Measurements from ENCODE around the gene SEPSECS. TPM values are rescaled to one million over a fixed set of nuclear protein-coding genes. Genes with fewer than 3 reads are reported as not detected.
A peak's percentile ranks its signal among the peaks of the same experiment; 100 is the strongest.

The SEPSECS gene
- polyA plus RNA-seq (2013, experiment 1 of 2) = 9.1 TPM
- 9.0 TPM for polyA plus RNA-seq (2013, experiment 2 of 2)

DNA sequence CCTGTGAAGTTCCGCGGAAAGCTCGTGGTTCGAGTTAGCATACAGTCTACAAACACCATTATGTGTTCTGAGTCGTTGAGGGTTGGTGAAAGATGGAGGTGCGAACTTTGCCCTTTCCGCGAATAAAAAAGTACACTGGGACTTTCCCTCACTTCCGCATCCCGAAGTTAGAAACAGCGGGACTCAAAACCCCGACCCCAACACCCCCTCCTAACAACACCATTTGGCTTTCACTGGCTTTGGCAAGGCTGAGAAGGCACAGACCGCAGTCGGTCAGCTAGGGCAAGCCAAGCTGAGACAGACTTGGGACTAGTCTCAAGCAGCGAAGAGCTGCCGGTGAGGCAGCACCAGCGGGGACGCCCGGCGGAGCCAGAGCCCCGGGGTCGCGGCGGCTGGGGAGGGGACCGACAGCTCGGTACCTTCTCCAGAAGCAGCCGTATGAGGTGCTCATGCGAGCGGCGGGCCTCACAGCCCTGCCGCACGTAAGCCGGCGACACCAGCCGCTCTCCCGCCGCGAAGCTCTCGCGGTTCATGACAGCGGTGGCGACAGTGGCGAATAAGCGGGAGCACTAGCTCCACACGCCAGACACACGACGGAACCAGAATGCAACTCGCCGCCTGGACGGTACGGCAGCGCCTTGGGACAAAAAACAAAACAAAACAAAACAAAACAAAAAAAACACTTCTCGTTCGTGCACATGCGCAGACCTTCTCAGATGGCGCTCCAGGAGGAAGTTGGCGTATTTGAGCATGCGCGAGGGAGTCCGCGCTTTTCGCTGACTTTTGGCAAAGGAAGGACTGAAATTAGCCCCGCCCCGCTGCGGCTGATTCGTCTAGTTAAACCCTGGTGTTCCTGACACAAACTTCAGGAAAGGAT lies at the start of gene SEPSECS:
Gene SEPSECS, minus strand, starts transcription at position 613 of the 877 bp plus-strand sequence. Its CDS starts 80 bp downstream, at position 533.
- no peaks in the 10 kb centered on the region for H3K9me3 ChIP-seq (ENCODE audit: control insufficient read depth, low read length)
- 0 to 1% methylated on average over 49 to 56 of the region's 66 CpGs for WGBS, 2 experiments (ENCODE audit: insufficient coverage in 2 of 2)
- H3K36me3 ChIP-seq (ENCODE audit: control insufficient read depth, insufficient read depth, low read length) = peaks cover 4% of the 10 kb centered on the region
- peak within 1 kb of the TSS; percentile 62 for H3K4me3 ChIP-seq (ENCODE audit: extremely low read depth, insufficient read depth, low read length, poor library complexity, severe bottlenecking)
- peak within 1 kb of the TSS; percentile 90 for H3K27ac ChIP-seq (ENCODE audit: low read depth, low read length, severe bottlenecking)
- no peaks in the 10 kb centered on the region for H3K4me1 ChIP-seq (ENCODE audit: control insufficient read depth, insufficient read depth, low read length, poor library complexity, severe bottlenecking)

DNA sequence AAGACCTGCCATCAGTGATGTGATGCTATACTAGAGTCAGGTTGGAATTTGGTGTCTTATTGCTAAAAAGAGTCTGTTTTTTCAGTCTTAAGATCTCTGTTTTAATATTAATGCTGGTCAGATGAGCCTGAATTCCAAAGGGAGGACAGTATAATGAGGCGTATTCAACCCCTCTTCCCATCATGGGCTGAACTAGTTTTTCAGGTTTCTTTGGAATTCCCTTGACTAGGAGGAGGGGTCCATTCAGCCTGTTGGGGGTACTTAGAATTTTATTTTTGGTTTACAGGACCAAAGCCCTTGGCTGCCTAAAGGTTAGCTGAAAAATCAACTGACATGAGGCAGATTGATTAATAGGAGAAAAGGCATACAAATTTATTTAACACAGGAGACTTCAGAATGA lies 49.5 kb upstream of the SEPSECS start:
- WGBS, 2 experiments (ENCODE audit: insufficient coverage in 2 of 2) = no CpG with 5 or more reads among the region's 1 CpG

DNA sequence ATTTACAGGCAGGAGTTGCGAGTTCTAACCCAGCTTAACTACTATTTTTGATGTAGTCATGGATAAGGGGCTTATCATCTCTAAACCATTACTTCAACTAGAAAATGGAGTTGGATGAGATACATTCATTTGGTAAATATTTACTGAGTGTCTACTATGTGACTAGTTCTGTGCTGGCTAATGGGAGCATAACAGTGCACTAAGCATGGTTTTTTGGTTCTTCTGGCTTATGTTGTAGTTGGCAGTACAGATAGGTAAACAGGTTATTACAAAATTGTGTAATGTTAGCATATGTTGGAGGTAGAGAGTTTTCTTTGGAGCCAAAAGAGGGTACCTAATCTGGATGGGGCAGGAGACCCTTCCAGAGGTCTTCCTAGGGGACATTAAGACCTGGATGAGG lies 47.7 kb upstream of the SEPSECS start:
- no peaks in the 10 kb centered on the region for H3K36me3 ChIP-seq (ENCODE audit: control insufficient read depth, insufficient read depth, low read length)
- H3K27ac ChIP-seq (ENCODE audit: low read depth, low read length, severe bottlenecking) = no peak overlapping the region
- no peaks in the 10 kb centered on the region for H3K9me3 ChIP-seq (ENCODE audit: control insufficient read depth, low read length)
- H3K4me1 ChIP-seq (ENCODE audit: control insufficient read depth, insufficient read depth, low read length, poor library complexity, severe bottlenecking) = peaks cover 5% of the 10 kb centered on the region
- no CpG with 5 or more reads among the region's 1 CpG for WGBS, 2 experiments (ENCODE audit: insufficient coverage in 2 of 2)
- H3K4me3 ChIP-seq (ENCODE audit: extremely low read depth, insufficient read depth, low read length, poor library complexity, severe bottlenecking) = no peak overlapping the region

More for the DNA sequence above, 49.5 kb upstream of the SEPSECS start:
- Histone ChIP-seq H3K9me3 (ENCODE audit: control insufficient read depth, low read length) (no peaks in the 10 kb centered on the region), H3K4me1 (ENCODE audit: control insufficient read depth, insufficient read depth, low read length, poor library complexity, severe bottlenecking) (no peaks in the 10 kb centered on the region), H3K36me3 (ENCODE audit: control insufficient read depth, insufficient read depth, low read length) (no peaks in the 10 kb centered on the region), H3K4me3 (ENCODE audit: extremely low read depth, insufficient read depth, low read length, poor library complexity, severe bottlenecking) (no peak overlapping the region), H3K27ac (ENCODE audit: low read depth, low read length, severe bottlenecking) (no peak overlapping the region)

DNA sequence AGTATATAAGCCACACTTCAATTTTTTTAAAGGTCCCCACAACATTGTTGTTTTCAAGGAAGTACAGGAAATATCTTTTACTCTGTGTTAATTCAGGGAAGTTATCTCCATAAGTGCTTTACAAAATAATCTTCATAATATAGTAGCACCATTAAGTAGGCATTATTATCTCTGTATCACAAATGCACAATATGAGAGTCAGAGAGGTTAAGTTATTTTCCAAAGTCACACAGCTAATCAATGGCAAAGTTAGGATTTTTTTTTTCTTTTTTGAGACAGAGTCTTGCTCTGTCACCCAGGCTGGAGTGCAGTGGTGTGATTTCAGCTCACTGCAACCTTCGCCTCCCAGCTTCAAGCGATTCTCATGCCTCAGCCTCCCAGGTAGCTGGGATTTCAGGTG lies 38.5 kb upstream of the SEPSECS start:
- H3K4me3 ChIP-seq (ENCODE audit: extremely low read depth, insufficient read depth, low read length, poor library complexity, severe bottlenecking) = no peak overlapping the region
- H3K9me3 ChIP-seq (ENCODE audit: control insufficient read depth, low read length) = no peaks in the 10 kb centered on the region
- H3K4me1 ChIP-seq (ENCODE audit: control insufficient read depth, insufficient read depth, low read length, poor library complexity, severe bottlenecking) = no peaks in the 10 kb centered on the region
- no peak overlapping the region for H3K27ac ChIP-seq (ENCODE audit: low read depth, low read length, severe bottlenecking)
- 100% methylated on average over 1 of the region's 2 CpGs; no CpG with 5 or more reads in 1 of the 2 experiments for WGBS, 2 experiments (ENCODE audit: insufficient coverage in 2 of 2)
- H3K36me3 ChIP-seq (ENCODE audit: control insufficient read depth, insufficient read depth, low read length) = no peaks in the 10 kb centered on the region

DNA sequence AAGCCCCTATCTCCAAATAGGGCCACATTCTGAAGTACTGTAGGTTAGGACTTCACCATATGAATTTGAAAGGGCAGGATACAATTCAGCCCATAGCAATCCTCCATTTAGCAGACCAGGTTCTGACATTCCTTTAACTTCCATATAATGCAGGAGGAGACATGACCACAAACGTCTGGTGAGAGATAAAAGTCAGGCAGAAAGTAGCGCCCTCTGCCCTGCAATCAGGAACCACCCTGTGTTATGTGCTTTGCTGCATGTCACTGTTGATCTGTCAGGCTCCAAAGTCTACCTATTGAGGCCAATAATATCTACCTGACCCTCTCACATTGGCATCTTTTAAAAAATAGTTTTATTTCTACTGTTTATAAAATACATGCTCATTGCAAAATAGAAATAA lies 30.2 kb upstream of the SEPSECS start:
- Histone ChIP-seq H3K27ac (ENCODE audit: low read depth, low read length, severe bottlenecking) (no peak overlapping the region), H3K4me3 (ENCODE audit: extremely low read depth, insufficient read depth, low read length, poor library complexity, severe bottlenecking) (no peak overlapping the region), H3K9me3 (ENCODE audit: control insufficient read depth, low read length) (no peaks in the 10 kb centered on the region), H3K4me1 (ENCODE audit: control insufficient read depth, insufficient read depth, low read length, poor library complexity, severe bottlenecking) (no peaks in the 10 kb centered on the region), H3K36me3 (ENCODE audit: control insufficient read depth, insufficient read depth, low read length) (no peaks in the 10 kb centered on the region)
- 60 to 83% methylated on average over 1 of the region's 2 CpGs for WGBS, 2 experiments (ENCODE audit: insufficient coverage in 2 of 2)

DNA sequence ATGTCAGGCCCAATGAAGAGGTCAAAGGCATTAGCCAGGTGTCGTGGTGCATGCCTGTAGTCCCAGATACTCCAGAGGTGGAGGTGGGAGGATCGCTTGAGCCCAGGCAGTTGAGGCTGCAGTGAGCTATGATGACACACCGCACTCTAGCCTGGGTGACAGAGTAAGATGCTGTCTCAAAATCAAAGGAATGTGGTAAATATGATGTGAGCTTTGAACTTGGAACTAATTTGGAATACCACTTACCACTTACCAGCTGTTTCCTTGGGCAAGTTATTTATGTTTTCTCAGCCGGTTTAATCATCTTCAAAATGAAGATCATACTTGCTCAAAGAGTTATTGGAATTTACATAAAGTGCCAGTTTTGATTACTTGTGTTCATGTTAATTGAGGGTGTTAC lies 23.8 kb upstream of the SEPSECS start:
- WGBS, 2 experiments (ENCODE audit: insufficient coverage in 2 of 2) = 77 to 96% methylated on average over 3 of the region's 4 CpGs

DNA sequence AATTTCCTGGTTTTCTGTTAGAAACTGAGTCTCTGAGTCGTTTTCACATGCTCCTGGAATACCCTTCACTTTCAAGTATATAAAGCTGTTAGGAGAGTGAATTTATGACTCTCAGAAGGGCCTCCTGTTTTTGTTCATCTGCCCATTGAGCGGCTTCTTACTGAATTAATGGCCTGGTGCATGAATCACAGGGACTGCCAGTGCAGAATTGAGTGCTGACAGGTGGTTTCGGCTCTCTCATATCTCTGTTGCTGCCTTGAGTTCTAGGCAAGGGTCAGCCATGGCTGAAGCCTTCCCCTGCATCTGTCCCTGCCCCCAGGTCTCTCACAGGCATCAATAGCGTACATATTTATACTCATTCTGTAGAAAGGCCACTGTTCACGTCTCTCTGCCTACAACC lies 22.7 kb upstream of the SEPSECS start:
- no peak overlapping the region for H3K4me3 ChIP-seq (ENCODE audit: extremely low read depth, insufficient read depth, low read length, poor library complexity, severe bottlenecking)
- no peaks in the 10 kb centered on the region for H3K9me3 ChIP-seq (ENCODE audit: control insufficient read depth, low read length)
- 96 to 100% methylated on average over 2 to 4 of the region's 5 CpGs for WGBS, 2 experiments (ENCODE audit: insufficient coverage in 2 of 2)
- H3K4me1 ChIP-seq (ENCODE audit: control insufficient read depth, insufficient read depth, low read length, poor library complexity, severe bottlenecking) = peaks cover 11% of the 10 kb centered on the region
- H3K36me3 ChIP-seq (ENCODE audit: control insufficient read depth, insufficient read depth, low read length) = no peaks in the 10 kb centered on the region
- H3K27ac ChIP-seq (ENCODE audit: low read depth, low read length, severe bottlenecking) = no peak overlapping the region

More for the DNA sequence above, 23.8 kb upstream of the SEPSECS start:
- H3K36me3 ChIP-seq (ENCODE audit: control insufficient read depth, insufficient read depth, low read length) = no peaks in the 10 kb centered on the region
- H3K9me3 ChIP-seq (ENCODE audit: control insufficient read depth, low read length) = no peaks in the 10 kb centered on the region
- H3K4me1 ChIP-seq (ENCODE audit: control insufficient read depth, insufficient read depth, low read length, poor library complexity, severe bottlenecking) = peaks cover 5% of the 10 kb centered on the region
- H3K27ac ChIP-seq (ENCODE audit: low read depth, low read length, severe bottlenecking) = no peak overlapping the region
- H3K4me3 ChIP-seq (ENCODE audit: extremely low read depth, insufficient read depth, low read length, poor library complexity, severe bottlenecking) = no peak overlapping the region

DNA sequence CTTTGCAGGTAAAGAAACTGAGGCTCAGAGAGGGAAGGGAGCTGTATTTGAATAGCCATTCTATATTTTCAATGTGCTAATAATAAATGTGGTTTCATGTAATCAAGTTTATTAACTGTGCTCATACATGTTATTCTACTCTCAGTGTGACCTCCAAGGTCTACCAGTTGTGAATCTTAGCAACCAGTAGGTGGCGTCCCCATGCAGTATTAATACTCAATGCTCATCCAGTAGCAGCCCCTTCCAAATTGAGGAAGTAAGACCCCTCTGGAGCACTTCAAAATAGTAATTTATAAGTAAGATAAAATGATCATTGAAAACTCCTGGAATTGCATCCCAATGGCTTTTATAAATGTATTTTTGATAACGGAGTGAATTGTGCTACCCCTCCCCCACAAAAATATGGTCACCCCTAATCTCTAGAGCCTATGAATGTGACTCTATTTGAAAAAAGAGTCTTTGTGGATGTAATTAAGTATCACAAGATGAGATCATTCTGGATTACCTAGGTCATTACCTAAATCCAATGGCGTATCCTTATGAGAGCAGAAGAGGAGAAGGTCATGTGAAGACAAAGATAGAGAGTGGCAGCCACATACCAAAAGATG lies 20.4 kb upstream of the SEPSECS start:
- WGBS, 2 experiments (ENCODE audit: insufficient coverage in 2 of 2) = 0% methylated on average over 1 of the region's 3 CpGs
- H3K4me1 ChIP-seq (ENCODE audit: control insufficient read depth, insufficient read depth, low read length, poor library complexity, severe bottlenecking) = peaks cover 11% of the 10 kb centered on the region
- H3K36me3 ChIP-seq (ENCODE audit: control insufficient read depth, insufficient read depth, low read length) = no peaks in the 10 kb centered on the region
- H3K27ac ChIP-seq (ENCODE audit: low read depth, low read length, severe bottlenecking) = no peak overlapping the region
- no peaks in the 10 kb centered on the region for H3K9me3 ChIP-seq (ENCODE audit: control insufficient read depth, low read length)
- H3K4me3 ChIP-seq (ENCODE audit: extremely low read depth, insufficient read depth, low read length, poor library complexity, severe bottlenecking) = no peak overlapping the region

DNA sequence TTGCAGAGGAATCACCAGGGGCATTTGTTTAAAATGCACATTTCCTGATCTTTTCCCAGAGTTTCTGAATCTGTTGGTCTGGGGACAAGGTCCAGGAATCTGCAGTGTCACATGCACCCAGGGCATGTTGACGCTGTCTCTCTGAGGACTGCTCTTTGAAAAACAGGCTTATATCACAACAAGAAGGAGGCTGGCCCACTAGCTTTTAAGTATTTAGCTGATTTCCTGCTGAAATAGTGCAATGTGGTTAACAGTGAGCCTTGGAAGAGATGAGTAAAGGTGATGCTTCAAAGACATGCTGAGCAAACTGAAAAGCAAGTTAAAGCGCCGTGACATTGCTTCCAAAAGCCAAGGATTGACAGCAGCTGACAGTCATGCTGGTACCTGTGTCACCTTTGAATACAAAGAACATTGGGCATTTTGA lies 18.6 kb upstream of the SEPSECS start:
- WGBS, 2 experiments (ENCODE audit: insufficient coverage in 2 of 2) = 68 to 76% methylated on average over 3 of the region's 3 CpGs
- no peak overlapping the region for H3K27ac ChIP-seq (ENCODE audit: low read depth, low read length, severe bottlenecking)
- H3K9me3 ChIP-seq (ENCODE audit: control insufficient read depth, low read length) = no peaks in the 10 kb centered on the region
- no peak overlapping the region for H3K4me3 ChIP-seq (ENCODE audit: extremely low read depth, insufficient read depth, low read length, poor library complexity, severe bottlenecking)
- peaks cover 20% of the 10 kb centered on the region for H3K4me1 ChIP-seq (ENCODE audit: control insufficient read depth, insufficient read depth, low read length, poor library complexity, severe bottlenecking)
- no peaks in the 10 kb centered on the region for H3K36me3 ChIP-seq (ENCODE audit: control insufficient read depth, insufficient read depth, low read length)

DNA sequence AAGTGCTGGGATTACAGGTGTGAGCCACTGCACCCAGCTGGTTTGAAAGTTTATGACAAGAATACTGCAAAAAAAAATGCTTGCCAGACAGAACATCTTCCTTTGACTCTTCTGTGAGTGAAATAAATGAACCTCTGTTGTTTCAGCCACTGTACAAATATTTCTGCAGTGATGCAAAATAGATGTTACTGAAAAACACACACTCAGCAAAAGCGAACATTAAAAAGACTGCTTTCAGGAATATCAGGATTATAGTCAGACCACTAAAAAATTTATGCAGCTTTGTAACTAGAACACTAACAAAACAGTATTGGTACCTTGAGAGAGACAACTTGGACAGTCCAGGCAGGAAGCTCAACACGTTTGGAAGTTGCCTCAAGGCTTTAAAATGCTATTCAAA lies 16.9 kb upstream of the SEPSECS start:
- Histone ChIP-seq H3K4me3 (ENCODE audit: extremely low read depth, insufficient read depth, low read length, poor library complexity, severe bottlenecking) (no peak overlapping the region), H3K36me3 (ENCODE audit: control insufficient read depth, insufficient read depth, low read length) (no peaks in the 10 kb centered on the region), H3K4me1 (ENCODE audit: control insufficient read depth, insufficient read depth, low read length, poor library complexity, severe bottlenecking) (peaks cover 28% of the 10 kb centered on the region), H3K9me3 (ENCODE audit: control insufficient read depth, low read length) (no peaks in the 10 kb centered on the region), H3K27ac (ENCODE audit: low read depth, low read length, severe bottlenecking) (no peak overlapping the region)
- WGBS, 2 experiments (ENCODE audit: insufficient coverage in 2 of 2) = 83 to 86% methylated on average over 1 of the region's 2 CpGs

DNA sequence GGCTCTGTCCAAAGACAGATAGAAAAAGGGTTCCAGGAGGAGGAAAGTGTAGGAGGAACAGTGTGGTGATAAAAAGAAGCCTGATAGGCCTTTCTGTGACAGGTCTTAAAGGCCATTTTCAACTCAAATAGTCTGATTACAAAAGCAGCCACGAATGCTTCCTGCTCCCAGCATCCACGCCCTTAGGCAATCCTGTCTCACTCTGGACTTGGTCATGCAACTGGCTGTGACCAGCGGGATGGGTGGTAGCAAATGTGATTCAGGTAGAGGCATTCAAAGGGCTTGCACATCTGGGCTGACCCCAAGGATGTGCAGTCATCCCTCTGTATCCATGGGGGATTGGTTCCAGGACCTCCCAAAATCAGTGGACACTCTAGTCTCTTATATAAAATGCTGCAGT lies 14.4 kb upstream of the SEPSECS start:
- 71 to 92% methylated on average over 3 of the region's 3 CpGs for WGBS, 2 experiments (ENCODE audit: insufficient coverage in 2 of 2)
- Histone ChIP-seq H3K9me3 (ENCODE audit: control insufficient read depth, low read length) (no peaks in the 10 kb centered on the region), H3K36me3 (ENCODE audit: control insufficient read depth, insufficient read depth, low read length) (no peaks in the 10 kb centered on the region), H3K27ac (ENCODE audit: low read depth, low read length, severe bottlenecking) (no peak overlapping the region), H3K4me1 (ENCODE audit: control insufficient read depth, insufficient read depth, low read length, poor library complexity, severe bottlenecking) (peaks cover 32% of the 10 kb centered on the region), H3K4me3 (ENCODE audit: extremely low read depth, insufficient read depth, low read length, poor library complexity, severe bottlenecking) (no peak overlapping the region)

Data from mesodermal cell (in vitro differentiated cells).